Motor neuron (in vitro differentiated cells): ENCODE results near the gene RHEX. TPM values are rescaled to one million over a fixed set of nuclear protein-coding genes. Genes with fewer than 3 reads are reported as not detected.

Experiments used
- total RNA-seq, 8 experiments: library from RNA; unstranded; fragments of 300-600 nt; gene quantifications; 2 replicates each; pipeline versions ENCODE4 v1.2.3 to v1.2.4, GENCODE V29; 2022

The RHEX gene
- total RNA-seq, 8 experiments from 2014 or later, result 0.29 to 1.2 (median 0.87) TPM; not detected in 5

Other genes starting within 250 kb of the RHEX start
- 10 to 100 TPM in 6 of 8 experiments, 1 to 10 TPM in 2; 9.1 to 72.4 (median 16.0) TPM for gene SLC41A1, start 240.0 kb upstream of the RHEX start, total RNA-seq
- 1 to 10 TPM in 2 of 8 experiments, under 1 TPM in 5, not detected in 1; 0.05 to 1.8 (median 0.52) TPM for gene PM20D1, start 203.0 kb upstream of the RHEX start, total RNA-seq
- gene SLC26A9, start 109.7 kb upstream of the RHEX start, total RNA-seq, result 1 to 10 TPM in 1 of 8 experiments, under 1 TPM in 5, not detected in 2; 0.05 to 2.0 (median 0.33) TPM
- gene RAB7B, start 49.8 kb upstream of the RHEX start, total RNA-seq, result 1 to 10 TPM in 4 of 8 experiments, under 1 TPM in 4; 0.11 to 4.6 (median 1.0) TPM
- under 1 TPM in 1 of 8 experiments, not detected in 7; 0.76 TPM for gene CTSE, start 29.3 kb upstream of the RHEX start, total RNA-seq
- 1 to 10 TPM in 1 of 8 experiments, under 1 TPM in 5, not detected in 2; 0.05 to 1.3 (median 0.21) TPM for gene AVPR1B, start 64.2 kb downstream of the RHEX start, total RNA-seq
- 10 to 100 TPM in 1 of 8 experiments, 1 to 10 TPM in 7; 1.8 to 11.1 (median 5.7) TPM for gene FAM72A, start 149.7 kb downstream of the RHEX start, total RNA-seq
- 10 to 100 TPM; 25.9 to 44.1 (median 32.1) TPM for gene SRGAP2, start 150.4 kb downstream of the RHEX start, total RNA-seq